Cardiac muscle cell (in vitro differentiated cells and primary cell): Measurements from ENCODE around the gene XRCC5. TPM values are rescaled to one million over a fixed set of nuclear protein-coding genes. Genes with fewer than 3 reads are reported as not detected.
A peak's percentile ranks its signal among the peaks of the same experiment; 100 is the strongest.

ENCODE experiments used
- DNase-seq, 2 donors: peaks; one replicate each; pipeline versions ENCODE4 v3.0.0 to v3.0.0-alpha.2; 2010 to 2017; ENCODE audit warnings: low read depth in 1 of 2, low spot score in 1 of 2
- H3K27ac ChIP-seq: fragments of 200-600 bp; sonication (generic); 2 replicates; pipeline ENCODE4 v1.5.1; 2016
- H3K27me3 ChIP-seq: fragments of 200-600 bp; sonication (generic); 2 replicates; pipeline ENCODE4 v1.6.0; 2016; ENCODE audit warnings: control low read depth
- H3K36me3 ChIP-seq: fragments of 200-600 bp; sonication (generic); 2 replicates; pipeline ENCODE4 v1.5.1; 2016; ENCODE audit warnings: control low read depth
- H3K4me1 ChIP-seq: fragments of 200-600 bp; sonication (generic); 2 replicates; pipeline ENCODE4 v1.8.1; 2017; ENCODE audit warnings: low read depth, mild to moderate bottlenecking, mixed run types
- H3K4me3 ChIP-seq: fragments of 200-600 bp; sonication (generic); 2 replicates; pipeline ENCODE4 v1.5.1; 2016; ENCODE audit warnings: mild to moderate bottlenecking
- H3K9me3 ChIP-seq: fragments of 200-600 bp; sonication (generic); 2 replicates; pipeline ENCODE4 v1.5.1; 2017; ENCODE audit warnings: low read depth, mild to moderate bottlenecking, control low read depth
- CTCF ChIP-seq: IDR thresholded peaks from 2 replicates; pipeline ENCODE4 v1.5.1; 2012; ENCODE audit warnings: low read depth, mild to moderate bottlenecking, low read length
- polyA plus RNA-seq: library from polyadenylated mRNA; unstranded; fragments of >200 nt; fragmentation: Nextera tagmentation; extraction: Ambion mirVana; gene quantifications from 2 replicates; pipeline ENCODE4 v1.2.1, GENCODE V29; 2016
- total RNA-seq: library from RNA; depleted of rRNA; stranded (reverse); fragments of >200 nt; gene quantifications from 2 replicates; pipeline ENCODE4 v1.2.3, GENCODE V29; 2016

The XRCC5 gene
- total and polyA plus RNA-seq, 2 experiments from 2014 or later = 150 to 241 TPM

- Histone ChIP-seq H3K27ac (no peak overlapping the region), H3K27me3 (no peaks in the 10 kb centered on the region), H3K4me3 (no peak overlapping the region), H3K9me3 (no peaks in the 10 kb centered on the region), H3K4me1 (no peaks in the 10 kb centered on the region), H3K36me3 (no peaks in the 10 kb centered on the region)
- DNase-seq = peak in 1 of 2 donors; percentile 8
- no peak for TF ChIP-seq CTCF
Observed at GRCh38 chr2:216242365-216242764, 133.2 kb downstream of the XRCC5 start.

- Histone ChIP-seq H3K9me3 (no peaks in the 10 kb centered on the region), H3K4me1 (no peaks in the 10 kb centered on the region), H3K4me3 (no peak overlapping the region), H3K27me3 (no peaks in the 10 kb centered on the region), H3K36me3 (no peaks in the 10 kb centered on the region), H3K27ac (no peak overlapping the region)
- TF ChIP-seq CTCF = no peak
- no peak for DNase-seq
Observed at GRCh38 chr2:216243026-216243425, 133.9 kb downstream of the XRCC5 start.

- Histone ChIP-seq H3K4me1 (no peaks in the 10 kb centered on the region), H3K27me3 (no peaks in the 10 kb centered on the region), H3K9me3 (no peaks in the 10 kb centered on the region), H3K36me3 (no peaks in the 10 kb centered on the region), H3K4me3 (no peak overlapping the region), H3K27ac (no peak overlapping the region)
- no peak for TF ChIP-seq CTCF
- DNase-seq = no peak
Observed at GRCh38 chr2:216245391-216245975, 136.3 kb downstream of the XRCC5 start.

DNA sequence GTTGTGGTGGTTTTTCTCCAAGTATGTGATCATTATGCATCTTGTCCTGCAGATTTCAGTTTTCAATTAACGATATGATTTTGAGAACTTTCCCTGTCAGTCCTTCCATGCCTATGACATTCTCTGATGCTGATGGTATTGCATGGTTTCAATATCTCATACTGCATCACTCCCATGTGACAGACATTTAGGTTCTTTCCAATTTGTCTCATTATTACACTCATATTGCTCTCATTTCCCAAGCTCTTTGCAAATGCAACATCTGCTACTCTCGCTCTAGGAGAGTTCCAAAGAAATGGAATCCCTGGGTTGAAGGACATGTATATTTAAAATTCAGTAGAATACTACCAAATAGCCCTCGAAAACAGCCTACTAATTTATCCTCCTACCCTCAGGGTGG is 137.6 kb downstream of the XRCC5 start:
- H3K27ac ChIP-seq = no peak overlapping the region
- DNase-seq = no peak
- no peak overlapping the region for H3K4me3 ChIP-seq
- H3K36me3 ChIP-seq = no peaks in the 10 kb centered on the region
- H3K9me3 ChIP-seq = no peaks in the 10 kb centered on the region
- no peaks in the 10 kb centered on the region for H3K4me1 ChIP-seq
- no peak for TF ChIP-seq CTCF
- H3K27me3 ChIP-seq = no peaks in the 10 kb centered on the region

Other genes starting within 250 kb of the XRCC5 start
- 1.6 and 4.4 TPM in 2 replicates for gene MREG, start 95.8 kb upstream of the XRCC5 start, total RNA-seq
- gene MREG, start 95.8 kb upstream of the XRCC5 start, polyA plus RNA-seq = 1.3 TPM in 2 replicates
- 6.4 and 12.8 TPM in 2 replicates for gene PECR, start 27.5 kb upstream of the XRCC5 start, total RNA-seq
- gene PECR, start 27.5 kb upstream of the XRCC5 start, polyA plus RNA-seq = 9.9 and 11.4 TPM in 2 replicates
- 1.2 and 1.8 TPM in 2 replicates for gene TMEM169, start 27.4 kb upstream of the XRCC5 start, total RNA-seq
- 0.65 and 1.9 TPM in 2 replicates for gene TMEM169, start 27.4 kb upstream of the XRCC5 start, polyA plus RNA-seq